ENCODE measurements around the gene CLIC3. TPM values are rescaled to one million over a fixed set of nuclear protein-coding genes. Genes with fewer than 3 reads are reported as not detected.

CLIC3 gene
- total and polyA plus RNA-seq, 4 donors, result 17.2 to 115 (median 81.1) TPM

DNA sequence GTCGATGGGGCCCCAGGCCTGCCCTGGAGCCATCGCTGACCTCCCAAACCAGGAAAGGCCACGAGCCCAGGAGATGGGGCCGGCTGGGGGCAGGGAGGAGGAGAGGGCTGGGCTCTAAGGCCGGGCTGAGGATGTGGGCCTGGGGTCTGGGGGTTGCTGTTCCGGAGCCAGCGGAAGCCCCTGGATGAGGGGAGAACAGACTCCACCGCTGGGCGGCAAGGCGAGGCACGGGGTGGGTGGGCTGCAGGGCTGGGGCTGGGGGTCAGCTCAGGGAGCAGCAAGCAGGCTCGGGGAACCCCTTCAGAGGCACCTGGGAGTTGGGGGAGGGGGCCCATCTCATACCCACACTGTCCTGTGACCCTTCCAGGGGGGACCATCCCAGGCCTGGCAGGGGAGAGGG, 32.6 kb downstream of the CLIC3 start:
- WGBS, 2 donors, result 89 to 95% methylated on average over 11 to 12 of the region's 12 CpGs
- H3K27ac ChIP-seq (ENCODE audit: low read depth in 1 of 2, low read length in 1 of 2), result no peak overlapping the region
- no peak overlapping the region for H3K9ac ChIP-seq (ENCODE audit: insufficient read depth in 1 of 2, low read length in 2 of 2)
- no peaks in the 10 kb centered on the region for H3K9me3 ChIP-seq (ENCODE audit: control insufficient read depth in 4 of 4, insufficient read depth in 3 of 4, low read length in 3 of 4)
- TF ChIP-seq, protein P1, sequence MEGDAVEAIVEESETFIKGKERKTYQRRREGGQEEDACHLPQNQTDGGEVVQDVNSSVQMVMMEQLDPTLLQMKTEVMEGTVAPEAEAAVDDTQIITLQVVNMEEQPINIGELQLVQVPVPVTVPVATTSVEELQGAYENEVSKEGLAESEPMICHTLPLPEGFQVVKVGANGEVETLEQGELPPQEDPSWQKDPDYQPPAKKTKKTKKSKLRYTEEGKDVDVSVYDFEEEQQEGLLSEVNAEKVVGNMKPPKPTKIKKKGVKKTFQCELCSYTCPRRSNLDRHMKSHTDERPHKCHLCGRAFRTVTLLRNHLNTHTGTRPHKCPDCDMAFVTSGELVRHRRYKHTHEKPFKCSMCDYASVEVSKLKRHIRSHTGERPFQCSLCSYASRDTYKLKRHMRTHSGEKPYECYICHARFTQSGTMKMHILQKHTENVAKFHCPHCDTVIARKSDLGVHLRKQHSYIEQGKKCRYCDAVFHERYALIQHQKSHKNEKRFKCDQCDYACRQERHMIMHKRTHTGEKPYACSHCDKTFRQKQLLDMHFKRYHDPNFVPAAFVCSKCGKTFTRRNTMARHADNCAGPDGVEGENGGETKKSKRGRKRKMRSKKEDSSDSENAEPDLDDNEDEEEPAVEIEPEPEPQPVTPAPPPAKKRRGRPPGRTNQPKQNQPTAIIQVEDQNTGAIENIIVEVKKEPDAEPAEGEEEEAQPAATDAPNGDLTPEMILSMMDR (IDR thresholded peaks at IDR 0.05; ENCODE audit: control extremely low read depth, extremely low read depth), result no peak
- DNase-seq (no peak), ATAC-seq (ENCODE audit: insufficient read depth, low FRiP score) (no peak)
- no peaks in the 10 kb centered on the region for H3K27me3 ChIP-seq (ENCODE audit: control insufficient read depth in 3 of 3, insufficient read depth in 3 of 3, low read length in 2 of 3)
- peaks cover 0 to 8% (median 4%) of the 10 kb centered on the region in 5 donors for H3K4me1 ChIP-seq (ENCODE audit: control insufficient read depth in 5 of 5, insufficient read depth in 5 of 5, low read length in 5 of 5)
- H3K36me3 ChIP-seq (ENCODE audit: control insufficient read depth in 4 of 4, insufficient read depth in 4 of 4, low read length in 4 of 4), result no peaks in the 10 kb centered on the region
- H3K4me3 ChIP-seq, result no peak overlapping the region

DNA sequence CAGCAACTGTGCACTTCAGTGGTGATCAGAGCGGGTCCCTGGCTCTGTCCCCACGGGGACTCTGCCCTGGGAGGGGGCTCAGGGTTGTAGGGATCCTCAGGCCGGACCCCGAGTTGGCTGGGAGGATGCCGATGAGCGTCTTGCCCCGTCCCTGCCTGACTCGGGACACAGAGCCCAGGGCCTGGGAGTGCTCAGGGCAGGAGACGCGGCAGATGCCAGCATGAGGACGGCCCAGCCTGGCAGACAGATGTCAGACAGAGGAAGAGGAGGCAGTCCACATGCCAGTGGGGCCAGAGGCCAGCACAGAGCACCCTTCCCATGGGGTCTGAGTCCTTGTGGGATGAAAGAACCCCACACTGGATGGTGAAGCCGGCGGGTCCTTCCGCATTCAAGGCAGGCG, 33.0 kb downstream of the CLIC3 start:
- no peaks in the 10 kb centered on the region for H3K9me3 ChIP-seq (ENCODE audit: control insufficient read depth in 4 of 4, insufficient read depth in 3 of 4, low read length in 3 of 4)
- ATAC-seq (ENCODE audit: insufficient read depth, low FRiP score) (no peak), DNase-seq (no peak)
- H3K4me3 ChIP-seq, result no peak overlapping the region
- no peak overlapping the region for H3K27ac ChIP-seq (ENCODE audit: low read depth in 1 of 2, low read length in 1 of 2)
- H3K36me3 ChIP-seq (ENCODE audit: control insufficient read depth in 4 of 4, insufficient read depth in 4 of 4, low read length in 4 of 4), result no peaks in the 10 kb centered on the region
- peaks cover 0 to 8% (median 3%) of the 10 kb centered on the region in 5 donors for H3K4me1 ChIP-seq (ENCODE audit: control insufficient read depth in 5 of 5, insufficient read depth in 5 of 5, low read length in 5 of 5)
- H3K9ac ChIP-seq (ENCODE audit: insufficient read depth in 1 of 2, low read length in 2 of 2), result no peak overlapping the region
- H3K27me3 ChIP-seq (ENCODE audit: control insufficient read depth in 3 of 3, insufficient read depth in 3 of 3, low read length in 2 of 3), result no peaks in the 10 kb centered on the region
- 94 to 96% methylated on average over 15 of the region's 15 CpGs for WGBS, 2 donors
- TF ChIP-seq, protein P1 (IDR thresholded peaks at IDR 0.05; ENCODE audit: control extremely low read depth, extremely low read depth), result no peak

DNA sequence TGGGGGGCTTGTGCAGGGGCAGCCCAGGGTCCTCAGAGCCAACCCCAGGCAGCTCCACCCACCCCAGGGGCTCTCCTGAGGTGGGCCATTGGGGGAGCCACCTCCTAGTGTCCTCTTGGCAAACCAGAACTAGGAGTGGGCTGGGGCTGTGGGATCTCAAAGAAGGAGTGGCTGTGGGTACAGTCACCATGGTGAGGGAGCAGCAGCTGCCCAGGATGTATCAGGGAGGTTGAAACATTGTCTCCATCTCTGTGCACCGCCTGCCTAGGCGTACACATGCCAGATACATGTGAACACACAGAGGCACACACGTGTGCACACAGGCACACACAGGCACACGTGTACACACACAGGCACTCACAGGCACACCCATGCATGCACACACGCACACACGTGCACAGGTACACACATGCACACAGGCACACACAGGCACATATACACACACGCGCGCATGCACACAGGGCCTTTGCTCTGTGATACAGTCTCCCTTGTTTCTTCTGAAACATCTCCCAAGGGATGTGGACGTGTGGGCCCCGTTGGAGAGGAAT, 33.6 kb downstream of the CLIC3 start:
- peaks cover 0 to 8% (median 3%) of the 10 kb centered on the region in 5 donors for H3K4me1 ChIP-seq (ENCODE audit: control insufficient read depth in 5 of 5, insufficient read depth in 5 of 5, low read length in 5 of 5)
- WGBS, 2 donors, result 90 to 95% methylated on average over 11 of the region's 11 CpGs
- no peaks in the 10 kb centered on the region for H3K9me3 ChIP-seq (ENCODE audit: control insufficient read depth in 4 of 4, insufficient read depth in 3 of 4, low read length in 3 of 4)
- no peak overlapping the region for H3K27ac ChIP-seq (ENCODE audit: low read depth in 1 of 2, low read length in 1 of 2)
- TF ChIP-seq, protein P1 (IDR thresholded peaks at IDR 0.05; ENCODE audit: control extremely low read depth, extremely low read depth), result no peak
- DNase-seq, result no peak
- H3K4me3 ChIP-seq, result no peak overlapping the region
- H3K36me3 ChIP-seq (ENCODE audit: control insufficient read depth in 4 of 4, insufficient read depth in 4 of 4, low read length in 4 of 4), result no peaks in the 10 kb centered on the region
- no peak for ATAC-seq (ENCODE audit: insufficient read depth, low FRiP score)
- no peaks in the 10 kb centered on the region for H3K27me3 ChIP-seq (ENCODE audit: control insufficient read depth in 3 of 3, insufficient read depth in 3 of 3, low read length in 2 of 3)
- no peak overlapping the region for H3K9ac ChIP-seq (ENCODE audit: insufficient read depth in 1 of 2, low read length in 2 of 2)

DNA sequence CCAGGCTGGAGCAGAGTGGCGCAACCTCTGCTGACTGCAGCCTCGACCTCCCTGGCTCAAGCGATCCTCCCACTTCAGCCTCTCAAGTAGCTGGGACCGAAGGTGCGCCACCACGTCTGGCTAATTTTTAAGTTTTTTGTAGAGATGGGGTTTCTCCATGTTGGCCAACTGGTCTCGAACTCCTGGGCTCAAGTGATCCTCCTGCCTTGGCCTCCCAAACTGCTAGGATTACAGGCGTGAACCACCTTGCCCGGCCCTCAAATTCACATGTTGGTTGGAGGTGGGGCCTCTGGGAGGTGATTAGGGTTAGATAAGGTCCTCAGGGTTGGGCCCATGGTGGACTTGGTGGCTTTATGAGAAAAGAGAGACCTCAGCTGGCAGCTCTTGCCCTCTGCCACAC, 34.2 kb downstream of the CLIC3 start:
- Histone ChIP-seq H3K9me3 (ENCODE audit: control insufficient read depth in 4 of 4, insufficient read depth in 3 of 4, low read length in 3 of 4) (no peaks in the 10 kb centered on the region), H3K9ac (ENCODE audit: insufficient read depth in 1 of 2, low read length in 2 of 2) (no peak overlapping the region), H3K36me3 (ENCODE audit: control insufficient read depth in 4 of 4, insufficient read depth in 4 of 4, low read length in 4 of 4) (no peaks in the 10 kb centered on the region), H3K27me3 (ENCODE audit: control insufficient read depth in 3 of 3, insufficient read depth in 3 of 3, low read length in 2 of 3) (no peaks in the 10 kb centered on the region), H3K4me3 (no peak overlapping the region), H3K27ac (ENCODE audit: low read depth in 1 of 2, low read length in 1 of 2) (no peak overlapping the region), H3K4me1 (ENCODE audit: control insufficient read depth in 5 of 5, insufficient read depth in 5 of 5, low read length in 5 of 5) (peaks cover 0 to 8% (median 3%) of the 10 kb centered on the region in 5 donors)
- ATAC-seq (ENCODE audit: insufficient read depth, low FRiP score) (no peak), DNase-seq (no peak)
- TF ChIP-seq, protein P1 (IDR thresholded peaks at IDR 0.05; ENCODE audit: control extremely low read depth, extremely low read depth), result no peak
- WGBS, 2 donors, result 92 to 95% methylated on average over 9 of the region's 9 CpGs

Measured in lung (tissue), 12 donors.